K562 (cell line): ENCODE results near the gene CHD2. TPM values are rescaled to one million over a fixed set of nuclear protein-coding genes. Genes with fewer than 3 reads are reported as not detected.

Experiments
- CREM ChIP-seq: IDR thresholded peaks from 2 replicates; pipeline ENCODE4 v1.6.1; 2014; ENCODE audit warnings: antibody characterized with exemption, low read depth
- CUX1 ChIP-seq: fragments of 200-800 bp; sonication (Bioruptor generic); IDR thresholded peaks from 2 replicates; pipeline ENCODE4 v1.6.1; 2016; ENCODE audit warnings: missing genetic modification characterization, missing compliant biosample characterization
- ELF1 ChIP-seq: fragments of 200-800 bp; sonication (Bioruptor generic); IDR thresholded peaks from 2 replicates; pipeline ENCODE4 v1.6.1; 2016; ENCODE audit warnings: missing genetic modification characterization, missing compliant biosample characterization
- ELF2 ChIP-seq: fragments of 250-450 bp; sonication (Bioruptor Pico); IDR thresholded peaks from 2 replicates; pipeline ENCODE4 v1.5.0; 2021; ENCODE audit warnings: mild to moderate bottlenecking
- FOS ChIP-seq: IDR thresholded peaks from 3 replicates; pipeline ENCODE4 v1.6.1; 2011; ENCODE audit not compliant: insufficient read length; ENCODE audit errors: extremely low read depth
- HNRNPK ChIP-seq: fragments of 200-400 bp; formaldehyde crosslinking; IDR thresholded peaks from one replicate; pipeline ENCODE4 v1.6.1; 2018; ENCODE audit warnings: mild to moderate bottlenecking, low read depth, low read length; ENCODE audit not compliant: poor library complexity, severe bottlenecking
- IFI16 ChIP-seq: fragments of 250-450 bp; sonication (Bioruptor Pico); IDR thresholded peaks from 2 replicates; pipeline ENCODE4 v2.1.2; 2022; ENCODE audit warnings: mild to moderate bottlenecking, inconsistent platforms
- MLX ChIP-seq, 2 experiments: fragments of 450-650 bp in 1 of 2; sonication (generic) in 1 of 2; formaldehyde crosslinking; conservative IDR thresholded peaks; 2 replicates each; pipeline versions ENCODE4 v1.4.0 to v1.8.1; 2020 to 2022; ENCODE audit warnings: mild to moderate bottlenecking in 1 of 2, missing genetic modification reagents in 1 of 2
- NBN ChIP-seq: fragments of 450-650 bp; IDR thresholded peaks from 2 replicates; pipeline ENCODE4 v1.6.1; 2016; ENCODE audit warnings: low read depth, mild to moderate bottlenecking
- NCOA4 ChIP-seq: fragments of 450-650 bp; IDR thresholded peaks from 2 replicates; pipeline ENCODE4 v1.6.1; 2018; ENCODE audit warnings: mild to moderate bottlenecking; ENCODE audit not compliant: partially characterized antibody
- POLR2A ChIP-seq: fragments of 450-650 bp; conservative IDR thresholded peaks from 2 replicates; pipeline ENCODE4 v1.6.1; 2016
- SMARCB1 ChIP-seq: IDR thresholded peaks from 2 replicates; pipeline ENCODE4 v1.6.1; 2011; ENCODE audit warnings: improper control_type of control experiment, low read depth; ENCODE audit not compliant: insufficient read length
- TFAM ChIP-seq: fragments of 250-450 bp; sonication (Bioruptor Pico); conservative IDR thresholded peaks from 2 replicates; pipeline ENCODE4 v1.5.0; 2021; ENCODE audit warnings: mild to moderate bottlenecking, moderate library complexity
- ZBTB11 ChIP-seq, 3 experiments: fragments of 200-800 bp in 1 of 3; fragments of 250-450 bp in 1 of 3; fragments of 450-650 bp in 1 of 3; sonication (Bioruptor Pico) in 1 of 3; sonication (Bioruptor generic) in 1 of 3; formaldehyde crosslinking in 1 of 3; IDR thresholded peaks; 2 replicates each; pipeline versions ENCODE4 v1.6.1 to v1.8.0; 2016 to 2022; ENCODE audit warnings: mild to moderate bottlenecking in 2 of 3, missing genetic modification characterization in 2 of 3, missing compliant biosample characterization in 1 of 3, moderate library complexity in 1 of 3
- ZBTB5 ChIP-seq: fragments of 450-650 bp; IDR thresholded peaks from 2 replicates; pipeline ENCODE4 v1.6.1; 2017; ENCODE audit warnings: antibody characterized with exemption
- ZNF224 ChIP-seq: sonication (generic); formaldehyde crosslinking; IDR thresholded peaks from 2 replicates; pipeline ENCODE4 v1.8.0; 2022; ENCODE audit warnings: mild to moderate bottlenecking, missing genetic modification reagents
- ZNF311 ChIP-seq: fragments of 250-450 bp; sonication (Bioruptor Pico); IDR thresholded peaks from 2 replicates; pipeline ENCODE4 v1.4.0; 2020; ENCODE audit warnings: mild to moderate bottlenecking, moderate library complexity
- ZNF766 ChIP-seq: fragments of 200-800 bp; sonication (Bioruptor generic); conservative IDR thresholded peaks from 2 replicates; pipeline ENCODE4 v1.6.1; 2016; ENCODE audit warnings: missing genetic modification characterization, missing compliant biosample characterization
- polyA plus RNA-seq, 8 experiments: library from polyadenylated mRNA; depleted of rRNA in 4 of 8; stranded (reverse) in 5 of 8; unstranded in 3 of 8; fragments of >200 nt; fragmentation: Nextera tagmentation in 2 of 8; fragmentation: Illumina TruSeq in 1 of 8; extraction: Ambion mirVana in 2 of 8; extraction: Trizol in 1 of 8; gene quantifications; 2 replicates each; pipeline versions ENCODE4 v1.2.1 to v1.2.3, GENCODE V29; 2011 to 2014; ENCODE audit warnings: inconsistent platforms in 1 of 8, missing spikeins in 1 of 8
- total RNA-seq, 7 experiments: library from RNA; depleted of rRNA in 6 of 7; stranded (reverse); fragments of >200 nt in 6 of 7; fragmentation: Illumina TruSeq in 2 of 7; extraction: Trizol in 2 of 7; gene quantifications; 2 replicates each; pipeline versions ENCODE4 v1.2.1 to v1.2.3, GENCODE V29; 2011 to 2021; ENCODE audit warnings: low replicate concordance in 1 of 7

Gene CHD2
- total and polyA plus RNA-seq, 9 of the 15 experiments (the other 6 are each of a cell fraction or from before 2014, with no cell fraction given) = 38.9 to 70.8 (median 56.2) TPM

DNA sequence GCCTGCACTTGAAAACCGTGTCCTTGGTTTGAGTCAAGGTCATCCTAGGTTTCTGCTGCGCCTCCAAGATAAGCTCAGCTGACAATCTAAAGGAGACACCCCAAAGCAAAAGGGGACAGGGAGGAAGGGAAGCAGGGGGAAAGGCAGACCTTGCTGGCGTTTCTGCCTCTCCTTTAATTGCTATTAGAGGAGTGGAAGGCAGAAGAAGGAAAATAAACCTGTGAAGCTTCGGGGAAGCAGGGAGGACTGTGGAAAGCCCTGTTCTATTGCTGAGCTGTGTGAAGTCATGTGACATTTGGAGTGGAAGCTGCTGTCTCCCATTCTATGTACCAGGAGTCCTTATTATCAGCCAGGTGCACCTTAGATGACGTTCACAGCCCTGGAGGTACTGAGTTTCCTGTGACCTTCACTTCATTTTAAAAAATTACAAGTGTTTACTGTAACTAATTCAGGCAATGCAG is 21.5 kb upstream of the CHD2 start (continued):
- peak; percentile 76 for TF ChIP-seq SMARCB1
- TF ChIP-seq NBN = no peak; the same call in 1 of the 2 replicates
- TF ChIP-seq ELF2 (CRISPR knock-in tag) = no peak
- no peak for TF ChIP-seq NCOA4
- TF ChIP-seq ZNF766 = no peak
- TF ChIP-seq TFAM = no peak
- no peak for TF ChIP-seq ZNF311
- no peak for TF ChIP-seq FOS
- TF ChIP-seq HNRNPK = no peak
- peak; percentile 44; the same call in 1 of the 2 replicates for TF ChIP-seq POLR2A
- no peak for TF ChIP-seq IFI16 (CRISPR knock-in tag)
- TF ChIP-seq ZBTB11 (CRISPR knock-in tag; IDR thresholded peaks at IDR 0.05) = no peak
- no peak for TF ChIP-seq ZBTB5
- no peak for TF ChIP-seq ELF1 (tag)
- no peak for TF ChIP-seq ZNF224 (CRISPR knock-in tag)
- no peak for TF ChIP-seq CREM
- TF ChIP-seq CUX1 (CRISPR knock-in tag) = no peak
- TF ChIP-seq MLX (CRISPR knock-in tag; conservative IDR thresholded peaks at IDR 0.05) = no peak
